ENCODE data around the gene MLPH.

DNA sequence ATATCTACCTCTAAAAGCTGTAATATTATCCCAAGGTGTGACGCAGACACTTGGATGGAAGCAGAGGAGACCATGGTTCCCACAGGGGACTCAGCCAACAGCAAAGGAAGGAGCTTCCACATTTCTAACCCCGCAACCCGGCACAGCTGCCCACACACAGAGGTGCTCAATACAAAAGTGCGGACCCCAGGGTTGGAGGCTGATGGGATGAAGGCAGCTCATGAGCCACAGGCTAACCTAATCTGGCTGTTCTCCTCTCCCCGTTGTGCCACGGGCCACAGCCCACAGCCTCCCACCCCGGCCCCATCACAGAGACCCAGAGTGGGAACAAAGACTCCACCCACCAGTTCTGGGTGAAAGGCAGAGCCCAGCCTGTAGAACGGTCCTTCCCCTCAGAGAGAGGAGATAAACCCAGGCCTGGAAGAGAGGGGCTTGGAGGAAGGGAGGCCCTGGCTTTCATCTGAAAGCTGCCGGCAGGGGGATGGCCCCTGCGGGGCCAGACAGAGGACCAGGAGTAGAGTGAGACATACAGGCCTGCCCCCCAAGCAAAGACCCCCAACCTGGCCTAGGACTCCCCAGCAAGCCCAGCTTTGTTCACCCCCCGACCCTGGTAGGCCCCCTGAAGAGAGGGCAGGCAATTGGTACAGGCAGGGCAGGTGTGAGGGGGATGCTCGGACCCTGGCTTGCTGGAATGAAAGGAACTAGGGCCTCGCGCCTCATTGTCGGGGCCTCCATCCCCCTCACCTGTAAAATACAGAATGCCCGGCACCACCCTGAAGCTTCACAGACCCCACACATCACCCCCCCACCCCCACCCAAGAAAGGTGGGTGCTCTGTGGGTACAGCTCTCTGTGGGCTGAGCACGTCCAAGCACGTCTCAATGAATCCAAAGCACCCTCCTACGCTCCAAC is 96.6 kb downstream of the MLPH start:
- TF ChIP-seq, protein P1, sequence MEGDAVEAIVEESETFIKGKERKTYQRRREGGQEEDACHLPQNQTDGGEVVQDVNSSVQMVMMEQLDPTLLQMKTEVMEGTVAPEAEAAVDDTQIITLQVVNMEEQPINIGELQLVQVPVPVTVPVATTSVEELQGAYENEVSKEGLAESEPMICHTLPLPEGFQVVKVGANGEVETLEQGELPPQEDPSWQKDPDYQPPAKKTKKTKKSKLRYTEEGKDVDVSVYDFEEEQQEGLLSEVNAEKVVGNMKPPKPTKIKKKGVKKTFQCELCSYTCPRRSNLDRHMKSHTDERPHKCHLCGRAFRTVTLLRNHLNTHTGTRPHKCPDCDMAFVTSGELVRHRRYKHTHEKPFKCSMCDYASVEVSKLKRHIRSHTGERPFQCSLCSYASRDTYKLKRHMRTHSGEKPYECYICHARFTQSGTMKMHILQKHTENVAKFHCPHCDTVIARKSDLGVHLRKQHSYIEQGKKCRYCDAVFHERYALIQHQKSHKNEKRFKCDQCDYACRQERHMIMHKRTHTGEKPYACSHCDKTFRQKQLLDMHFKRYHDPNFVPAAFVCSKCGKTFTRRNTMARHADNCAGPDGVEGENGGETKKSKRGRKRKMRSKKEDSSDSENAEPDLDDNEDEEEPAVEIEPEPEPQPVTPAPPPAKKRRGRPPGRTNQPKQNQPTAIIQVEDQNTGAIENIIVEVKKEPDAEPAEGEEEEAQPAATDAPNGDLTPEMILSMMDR (IDR thresholded peaks at IDR 0.05): no peak
- no peak for TF ChIP-seq POLR2A (IDR thresholded peaks at IDR 0.05)
